KMS-11 (cell line): ENCODE results near the gene NOCT.
"Not testable (repeated sequence)": the region's sequence is repeated elsewhere in the genome, so short reads cannot be mapped to it uniquely, and the experiment has no call there.

ENCODE experiments used
- H2AFZ ChIP-seq: fragments of 200-600 bp; sonication (generic); 2 replicates; pipeline ENCODE4 v1.6.1; 2016; ENCODE audit warnings: antibody characterized with exemption, mixed run types, low read depth
- H3K27ac ChIP-seq: fragments of 200-600 bp; sonication (generic); 2 replicates; pipeline ENCODE4 v1.6.1; 2016; ENCODE audit warnings: mild to moderate bottlenecking, mixed run types
- H3K27me3 ChIP-seq: fragments of 200-600 bp; sonication (generic); 2 replicates; pipeline ENCODE4 v1.6.1; 2017; ENCODE audit warnings: mild to moderate bottlenecking, low read depth, mixed run types, moderate library complexity; ENCODE audit not compliant: insufficient read depth
- H3K36me3 ChIP-seq: fragments of 200-600 bp; sonication (generic); 2 replicates; pipeline ENCODE4 v1.6.1; 2017; ENCODE audit warnings: mild to moderate bottlenecking, mixed run types; ENCODE audit not compliant: insufficient read depth
- H3K4me1 ChIP-seq: fragments of 200-600 bp; sonication (generic); 2 replicates; pipeline ENCODE4 v1.6.1; 2016; ENCODE audit warnings: mild to moderate bottlenecking, low read depth, mixed run types; ENCODE audit not compliant: poor library complexity, severe bottlenecking
- H3K4me2 ChIP-seq: fragments of 200-600 bp; sonication (generic); 2 replicates; pipeline ENCODE4 v1.7.0; 2016; ENCODE audit warnings: mild to moderate bottlenecking, mixed run types
- H3K4me3 ChIP-seq: fragments of 200-600 bp; sonication (generic); IDR thresholded peaks from 2 replicates; pipeline ENCODE4 v1.6.1; 2017; ENCODE audit warnings: low read depth, low read length, mixed read lengths; ENCODE audit not compliant: insufficient read depth
- H3K79me2 ChIP-seq: fragments of 200-600 bp; sonication (generic); 2 replicates; pipeline ENCODE4 v1.6.1; 2016; ENCODE audit warnings: low read depth, mixed run types; ENCODE audit not compliant: insufficient read depth
- H3K9ac ChIP-seq: fragments of 200-600 bp; sonication (generic); 2 replicates; pipeline ENCODE4 v1.6.1; 2016; ENCODE audit warnings: mild to moderate bottlenecking, mixed run types
- H4K20me1 ChIP-seq: fragments of 200-600 bp; sonication (generic); 2 replicates; pipeline ENCODE4 v1.6.1; 2016; ENCODE audit warnings: mild to moderate bottlenecking, mixed run types; ENCODE audit not compliant: insufficient read depth
- TF ChIP-seq, protein P1 (sequence below): fragments of 200-600 bp; sonication (generic); conservative IDR thresholded peaks from 2 replicates; pipeline ENCODE4 v1.6.1; 2017; ENCODE audit warnings: low read depth, mild to moderate bottlenecking, antibody characterized with exemption, low read length, moderate library complexity, mixed read lengths

Gene NOCT

DNA sequence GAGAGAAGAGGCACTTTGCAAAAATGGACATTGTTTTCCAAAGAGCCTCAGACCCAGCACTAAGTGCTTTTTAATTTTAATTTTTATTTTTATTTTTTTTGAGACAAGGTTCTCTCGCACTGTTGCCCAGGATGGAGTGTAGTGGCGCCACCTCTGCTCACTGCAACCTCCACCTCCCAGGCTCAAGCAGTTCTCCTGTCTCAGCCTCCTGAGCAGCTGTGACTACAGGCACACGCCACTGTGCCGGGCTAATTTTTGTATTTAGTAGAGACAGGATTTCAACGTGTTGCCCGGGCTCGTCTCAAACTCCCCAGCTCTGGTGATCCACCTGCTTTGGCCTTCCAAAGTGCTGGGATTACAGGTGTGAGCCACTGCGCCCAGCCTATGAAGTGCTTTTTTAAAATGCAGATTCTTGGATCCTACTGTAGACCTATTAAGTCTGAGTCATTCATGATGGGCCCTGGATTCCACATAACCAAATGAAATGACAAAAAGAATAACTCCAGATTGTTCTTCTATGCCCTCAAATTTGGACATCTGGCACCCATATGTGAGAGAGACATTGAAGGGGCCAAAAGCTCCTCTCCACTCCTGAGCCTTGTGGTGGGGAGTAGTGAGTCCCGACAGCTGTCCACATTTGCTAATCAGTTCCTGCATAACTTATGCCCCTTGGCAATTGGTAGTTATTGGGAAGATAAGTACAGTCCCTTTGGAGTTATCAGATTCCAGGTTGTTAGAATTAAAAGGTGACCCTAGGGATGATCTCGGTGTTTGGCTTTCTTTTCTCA, 3.6 kb downstream of the NOCT start:
- Histone ChIP-seq H3K27me3 (no peaks in the 10 kb centered on the region), H3K27ac (no peak overlapping the region), H3K36me3 (no peaks in the 10 kb centered on the region), H3K4me3 (no peak overlapping the region), H3K9ac (no peak overlapping the region), H3K4me2 (no peak overlapping the region), H4K20me1 (peaks cover 11% of the 10 kb centered on the region), H2AFZ (no peak overlapping the region), H3K4me1 (peaks cover 30% of the 10 kb centered on the region), H3K79me2 (peaks cover 78% of the 10 kb centered on the region; the same call in 1 of the 2 replicates)
- TF ChIP-seq, protein P1, sequence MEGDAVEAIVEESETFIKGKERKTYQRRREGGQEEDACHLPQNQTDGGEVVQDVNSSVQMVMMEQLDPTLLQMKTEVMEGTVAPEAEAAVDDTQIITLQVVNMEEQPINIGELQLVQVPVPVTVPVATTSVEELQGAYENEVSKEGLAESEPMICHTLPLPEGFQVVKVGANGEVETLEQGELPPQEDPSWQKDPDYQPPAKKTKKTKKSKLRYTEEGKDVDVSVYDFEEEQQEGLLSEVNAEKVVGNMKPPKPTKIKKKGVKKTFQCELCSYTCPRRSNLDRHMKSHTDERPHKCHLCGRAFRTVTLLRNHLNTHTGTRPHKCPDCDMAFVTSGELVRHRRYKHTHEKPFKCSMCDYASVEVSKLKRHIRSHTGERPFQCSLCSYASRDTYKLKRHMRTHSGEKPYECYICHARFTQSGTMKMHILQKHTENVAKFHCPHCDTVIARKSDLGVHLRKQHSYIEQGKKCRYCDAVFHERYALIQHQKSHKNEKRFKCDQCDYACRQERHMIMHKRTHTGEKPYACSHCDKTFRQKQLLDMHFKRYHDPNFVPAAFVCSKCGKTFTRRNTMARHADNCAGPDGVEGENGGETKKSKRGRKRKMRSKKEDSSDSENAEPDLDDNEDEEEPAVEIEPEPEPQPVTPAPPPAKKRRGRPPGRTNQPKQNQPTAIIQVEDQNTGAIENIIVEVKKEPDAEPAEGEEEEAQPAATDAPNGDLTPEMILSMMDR: no peak

DNA sequence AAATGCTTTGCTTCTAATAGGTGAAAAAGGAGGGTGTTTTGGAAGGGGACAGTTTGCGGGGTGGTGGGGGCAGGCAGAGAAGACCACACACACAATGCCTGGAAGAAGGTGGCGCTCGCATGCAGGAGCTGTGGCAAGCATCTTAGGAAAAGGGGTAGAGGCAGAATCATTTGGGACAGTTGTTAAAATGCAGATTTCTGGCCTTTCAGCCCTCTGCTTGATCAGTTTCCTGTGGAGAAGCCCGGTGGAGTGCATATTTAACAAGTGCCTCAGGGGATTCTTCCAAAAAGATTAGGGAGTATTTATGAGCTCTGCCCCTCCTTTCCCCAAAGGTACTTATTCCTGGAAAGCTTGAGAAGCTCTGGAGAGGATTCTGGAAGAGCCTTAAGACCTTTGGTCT, 4.8 kb downstream of the NOCT start:
- H3K36me3 ChIP-seq: no peaks in the 10 kb centered on the region; the same call in 1 of the 2 replicates
- H3K9ac ChIP-seq: no peak overlapping the region
- TF ChIP-seq, protein P1: no peak
- no peak overlapping the region for H2AFZ ChIP-seq
- H3K27me3 ChIP-seq: no peaks in the 10 kb centered on the region
- peaks cover 20% of the 10 kb centered on the region for H3K4me1 ChIP-seq
- no peak overlapping the region for H3K27ac ChIP-seq
- H3K4me3 ChIP-seq: no peak overlapping the region
- peaks cover 11% of the 10 kb centered on the region for H4K20me1 ChIP-seq
- no peak overlapping the region for H3K4me2 ChIP-seq
- H3K79me2 ChIP-seq: peaks cover 90% of the 10 kb centered on the region; the same call in 1 of the 2 replicates

DNA sequence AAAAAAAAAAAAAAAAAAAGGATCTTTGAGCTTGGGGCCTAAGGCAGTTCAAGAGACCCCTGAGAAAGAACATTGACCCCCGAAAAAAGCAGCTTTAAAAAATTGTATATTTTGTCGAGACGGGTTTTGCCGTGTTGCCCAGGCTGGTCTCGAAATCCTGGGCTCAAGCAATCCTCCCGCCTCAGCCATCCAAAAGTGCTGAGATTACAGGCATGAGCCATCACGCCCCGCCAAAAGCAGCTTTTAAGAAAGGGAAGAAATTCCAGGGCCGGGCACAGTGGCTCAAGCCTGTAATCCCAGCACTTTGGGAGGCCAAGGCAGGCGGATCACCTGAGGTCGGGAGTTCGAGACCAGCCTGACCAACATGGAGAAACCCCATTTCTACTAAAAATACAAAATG, 5.5 kb downstream of the NOCT start:
- H3K4me2 ChIP-seq: not testable (repeated sequence)

DNA sequence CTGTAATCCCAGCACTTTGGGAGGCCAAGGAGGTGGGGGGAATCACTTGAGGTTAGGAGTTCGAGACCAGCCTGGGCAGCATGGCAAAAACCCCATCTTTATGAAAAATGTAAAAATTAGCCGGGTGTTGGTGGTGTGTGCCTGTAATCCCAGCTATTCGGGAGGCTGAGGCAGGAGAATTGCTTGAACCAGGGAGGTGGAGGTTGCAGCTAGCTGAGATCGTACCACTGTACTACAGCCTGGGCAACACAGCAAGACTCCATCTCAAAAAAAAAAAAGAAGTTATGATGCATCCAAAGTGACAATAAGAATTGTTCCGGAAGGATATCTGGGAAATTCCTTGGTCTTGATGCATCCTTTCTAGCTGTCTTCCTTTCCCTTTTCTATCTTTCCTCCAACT, 7.3 kb downstream of the NOCT start:
- no peaks in the 10 kb centered on the region for H3K27me3 ChIP-seq
- TF ChIP-seq, protein P1: no peak
- H3K27ac ChIP-seq: no peak overlapping the region
- H3K79me2 ChIP-seq: peaks cover 85% of the 10 kb centered on the region; the same call in 1 of the 2 replicates
- peaks cover 11% of the 10 kb centered on the region for H4K20me1 ChIP-seq
- H3K9ac ChIP-seq: no peak overlapping the region
- peaks cover 9% of the 10 kb centered on the region for H3K4me1 ChIP-seq
- H3K4me3 ChIP-seq: no peak overlapping the region
- no peak overlapping the region for H3K4me2 ChIP-seq
- no peak overlapping the region for H2AFZ ChIP-seq
- H3K36me3 ChIP-seq: no peaks in the 10 kb centered on the region; the same call in 1 of the 2 replicates

More for the DNA sequence above, 5.5 kb downstream of the NOCT start:
- H3K4me3 ChIP-seq, H3K36me3 ChIP-seq, H3K27ac ChIP-seq, H2AFZ ChIP-seq, H3K27me3 ChIP-seq, H3K9ac ChIP-seq: not testable (repeated sequence)
- Histone ChIP-seq H3K4me1 (peaks cover 20% of the 10 kb centered on the region), H4K20me1 (peaks cover 11% of the 10 kb centered on the region), H3K79me2 (peaks cover 97% of the 10 kb centered on the region; the same call in 1 of the 2 replicates)

DNA sequence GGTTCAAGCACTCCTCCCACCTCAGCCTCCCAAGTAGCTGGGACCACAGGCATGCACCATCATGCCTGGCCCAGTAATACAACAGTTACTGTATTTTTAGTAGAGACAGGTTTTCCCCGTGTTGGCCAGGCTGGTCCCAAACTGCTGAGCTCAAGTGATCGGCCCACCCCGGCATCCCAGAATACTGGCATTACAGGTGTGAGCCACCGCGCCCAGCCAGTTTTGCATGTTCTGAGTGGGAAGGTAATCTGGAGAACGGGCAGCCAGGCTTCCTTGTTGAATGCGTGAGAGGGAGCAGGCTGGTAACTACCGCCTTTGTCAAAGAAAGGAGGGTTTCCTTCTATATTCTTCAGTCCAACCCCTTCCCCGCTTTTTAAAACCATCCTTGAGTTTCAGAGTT, 9.1 kb downstream of the NOCT start:
- Histone ChIP-seq H3K79me2 (peaks cover 82% of the 10 kb centered on the region), H4K20me1 (peaks cover 11% of the 10 kb centered on the region), H3K4me3 (no peak overlapping the region), H3K27me3 (no peaks in the 10 kb centered on the region), H2AFZ (no peak overlapping the region), H3K4me2 (no peak overlapping the region), H3K4me1 (no peaks in the 10 kb centered on the region), H3K9ac (no peak overlapping the region), H3K27ac (no peak overlapping the region), H3K36me3 (no peaks in the 10 kb centered on the region; the same call in 1 of the 2 replicates)
- TF ChIP-seq, protein P1: no peak
